GM19240 (cell line): ENCODE measurements around the gene ZNF584.
A peak's percentile ranks its signal among the peaks of the same experiment; 100 is the strongest.

Source experiments
- DNase-seq: peaks from one replicate; pipeline ENCODE4 v3.0.0; 2011; ENCODE audit warnings: low spot score; ENCODE audit not compliant: insufficient read length

ZNF584 gene

DNA sequence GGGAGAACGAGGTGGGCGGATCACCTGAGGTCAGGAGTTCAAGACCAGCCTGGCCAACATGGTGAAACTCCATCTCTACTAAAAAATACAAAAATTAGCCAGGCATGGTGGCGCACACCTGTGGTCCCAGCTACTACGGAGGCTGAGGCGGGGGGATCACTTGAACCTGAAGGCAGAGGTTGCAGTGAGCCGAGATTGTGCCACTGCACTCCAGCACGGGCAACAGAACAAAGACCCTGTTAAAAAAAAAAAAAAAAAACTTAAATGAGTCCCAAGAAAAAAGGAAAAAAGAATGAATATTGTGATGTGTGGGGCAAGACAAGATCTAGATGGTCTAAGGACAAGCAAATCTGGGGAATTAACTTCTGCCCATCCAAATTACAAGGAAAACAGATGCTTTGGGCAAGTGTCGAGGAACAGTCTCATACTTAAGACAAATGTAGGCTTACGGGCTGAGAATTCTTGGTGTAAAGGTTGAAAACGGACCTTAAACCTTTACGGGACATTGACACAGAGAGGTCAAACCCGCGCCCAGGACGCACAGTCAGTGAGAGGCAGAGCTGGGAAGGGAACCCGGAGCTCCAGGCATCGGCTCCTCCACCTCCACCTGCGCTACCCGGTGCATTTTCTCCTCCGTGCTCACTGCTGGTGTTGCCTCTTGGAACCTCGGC lies 57.8 kb downstream of the ZNF584 start:
- DNase-seq, result no peak

GRCh38 chr19:58466760-58467589 lies 58.5 kb downstream of the ZNF584 start, which contains the start of gene ZNF324:
Gene ZNF324, plus strand, starts transcription at chr19:58467080. Its CDS starts 2,106 bp downstream, at chr19:58469186.
- peak; percentile 97 for DNase-seq
